ENCODE measurements around the gene ITPKA.

ITPKA gene

DNA sequence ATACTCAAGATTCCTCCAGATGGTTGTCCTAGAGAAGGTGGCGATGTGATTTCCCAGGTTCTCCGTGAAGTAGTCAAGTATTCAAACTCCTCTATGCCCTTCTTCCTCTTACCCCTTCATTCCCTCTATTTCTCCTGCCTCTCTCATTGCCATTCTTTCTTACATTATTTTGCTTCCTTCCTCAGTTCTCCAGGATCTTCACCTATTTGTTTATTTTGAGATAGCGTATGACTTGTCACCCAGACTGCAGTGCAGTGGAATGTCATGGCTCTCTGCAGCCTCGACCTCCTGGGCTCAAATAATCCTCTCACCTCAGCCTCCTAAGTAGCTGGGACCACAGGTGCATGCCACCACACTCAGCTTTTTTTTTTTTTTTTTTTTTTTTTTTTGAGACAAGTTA, 1.8 kb upstream of the ITPKA start:
- no peak for DNase-seq

DNA sequence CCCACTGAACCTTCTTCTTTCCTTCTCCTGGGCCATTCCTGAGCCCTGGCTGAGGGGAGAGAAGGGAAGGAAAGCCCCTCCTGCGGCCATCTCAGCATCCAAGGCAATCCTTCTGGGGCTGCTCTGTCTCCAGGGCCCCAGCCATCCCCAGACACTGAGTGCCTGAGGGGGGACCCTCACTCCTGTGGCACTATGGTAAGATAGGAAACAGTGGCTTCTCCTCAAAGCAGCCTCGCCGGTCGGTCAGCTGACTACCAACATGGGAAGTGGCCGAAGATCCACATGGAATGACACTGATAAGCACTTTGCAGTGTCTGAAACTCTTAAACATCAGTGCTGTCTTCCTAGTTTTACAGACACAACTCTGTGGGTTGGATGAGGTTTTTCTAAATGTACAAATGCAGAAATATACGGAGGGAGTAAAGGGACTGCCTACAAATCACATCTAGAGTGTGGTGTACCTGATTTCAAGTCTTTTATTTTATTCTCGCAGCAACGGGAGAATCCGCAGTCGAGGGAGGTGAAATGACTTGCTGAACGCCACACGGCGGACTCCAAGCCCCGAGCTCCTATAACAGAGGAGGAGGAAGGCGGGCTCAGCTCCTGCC, 973 bp upstream of the ITPKA start:
- no peak for DNase-seq

DNA sequence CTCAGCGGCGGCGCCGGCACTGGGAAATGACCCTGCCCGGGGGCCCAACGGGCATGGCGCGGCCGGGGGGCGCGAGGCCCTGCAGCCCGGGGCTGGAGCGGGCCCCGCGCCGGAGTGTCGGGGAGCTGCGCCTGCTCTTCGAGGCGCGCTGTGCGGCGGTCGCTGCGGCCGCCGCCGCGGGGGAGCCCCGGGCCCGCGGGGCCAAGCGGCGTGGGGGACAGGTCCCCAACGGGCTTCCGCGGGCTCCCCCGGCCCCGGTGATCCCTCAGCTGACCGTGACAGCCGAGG, 172 bp downstream of the ITPKA start:
- DNase-seq = no peak

DNA sequence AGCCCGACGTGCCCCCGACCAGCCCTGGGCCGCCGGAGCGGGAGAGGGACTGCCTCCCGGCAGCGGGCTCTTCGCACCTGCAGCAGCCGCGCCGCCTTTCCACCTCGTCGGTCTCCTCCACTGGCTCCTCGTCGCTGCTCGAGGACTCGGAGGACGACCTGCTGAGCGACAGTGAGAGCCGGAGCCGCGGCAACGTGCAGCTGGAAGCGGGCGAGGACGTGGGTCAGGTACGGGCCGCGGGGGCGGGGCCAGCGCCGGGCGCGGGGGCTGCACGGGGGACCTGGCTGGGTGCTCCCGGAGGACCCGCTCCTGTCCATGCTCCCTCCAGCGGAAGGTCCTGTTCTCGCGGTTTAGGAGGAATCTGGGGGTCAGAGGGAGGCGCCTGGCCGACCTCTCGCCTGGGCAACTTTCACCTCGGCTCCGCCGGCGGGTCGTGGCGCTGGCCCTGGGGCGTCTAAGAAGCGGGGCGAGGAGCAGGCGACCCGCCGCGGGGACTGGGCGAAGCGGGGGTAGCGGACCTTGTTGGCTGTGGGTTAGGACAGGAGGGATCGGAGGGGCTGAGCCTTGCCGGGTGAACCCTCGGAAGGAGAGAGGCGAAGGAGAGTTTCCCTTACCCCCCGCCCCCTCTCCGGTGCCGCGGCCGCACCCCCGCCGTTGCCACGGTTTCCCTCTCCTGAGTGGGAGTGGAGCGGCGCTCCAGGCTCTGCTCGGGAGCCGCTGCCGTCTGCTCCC, 682 bp downstream of the ITPKA start:
- peak; percentile 41 for DNase-seq

DNA sequence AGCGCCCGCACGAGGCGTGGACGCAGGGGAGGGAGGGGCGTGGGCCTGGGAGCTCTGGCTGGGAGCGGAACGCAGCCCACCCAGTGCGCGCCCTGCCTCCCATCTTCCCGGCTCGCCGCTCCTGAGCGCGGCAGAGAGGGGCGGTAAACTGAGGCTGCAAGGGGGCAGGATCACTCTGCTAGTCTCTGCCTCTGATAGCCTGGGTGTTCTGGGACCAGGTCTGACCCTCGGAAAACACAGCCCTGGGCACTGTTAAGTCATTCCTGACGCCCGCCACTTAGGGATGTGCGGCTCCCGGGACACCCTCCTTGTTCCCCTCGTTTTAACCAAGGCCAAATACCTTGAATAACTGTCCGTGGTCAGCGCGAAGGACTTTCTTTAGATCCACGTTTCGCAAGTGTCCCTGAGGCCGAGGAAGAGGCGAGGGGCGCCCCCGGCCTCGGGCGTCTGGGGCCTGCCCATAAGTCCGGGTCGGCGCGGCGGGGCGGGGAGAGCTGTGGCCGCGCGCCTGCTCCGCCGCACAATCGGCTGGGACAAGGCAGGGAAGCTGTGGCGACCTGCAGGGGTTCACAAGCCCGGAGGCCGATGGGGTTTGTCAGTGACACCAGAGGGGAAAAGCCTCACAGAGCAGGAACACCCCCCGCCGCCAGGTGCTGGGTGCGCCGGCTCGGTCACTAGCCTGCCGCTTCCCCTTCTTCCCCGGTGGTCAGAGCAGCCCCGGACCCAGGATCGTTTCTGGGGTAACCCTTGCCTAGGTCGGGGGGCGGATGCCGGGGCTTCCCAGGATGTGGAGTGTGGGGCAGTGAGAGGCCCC, 1.5 kb downstream of the ITPKA start:
- DNase-seq = peak; percentile 51

DNA sequence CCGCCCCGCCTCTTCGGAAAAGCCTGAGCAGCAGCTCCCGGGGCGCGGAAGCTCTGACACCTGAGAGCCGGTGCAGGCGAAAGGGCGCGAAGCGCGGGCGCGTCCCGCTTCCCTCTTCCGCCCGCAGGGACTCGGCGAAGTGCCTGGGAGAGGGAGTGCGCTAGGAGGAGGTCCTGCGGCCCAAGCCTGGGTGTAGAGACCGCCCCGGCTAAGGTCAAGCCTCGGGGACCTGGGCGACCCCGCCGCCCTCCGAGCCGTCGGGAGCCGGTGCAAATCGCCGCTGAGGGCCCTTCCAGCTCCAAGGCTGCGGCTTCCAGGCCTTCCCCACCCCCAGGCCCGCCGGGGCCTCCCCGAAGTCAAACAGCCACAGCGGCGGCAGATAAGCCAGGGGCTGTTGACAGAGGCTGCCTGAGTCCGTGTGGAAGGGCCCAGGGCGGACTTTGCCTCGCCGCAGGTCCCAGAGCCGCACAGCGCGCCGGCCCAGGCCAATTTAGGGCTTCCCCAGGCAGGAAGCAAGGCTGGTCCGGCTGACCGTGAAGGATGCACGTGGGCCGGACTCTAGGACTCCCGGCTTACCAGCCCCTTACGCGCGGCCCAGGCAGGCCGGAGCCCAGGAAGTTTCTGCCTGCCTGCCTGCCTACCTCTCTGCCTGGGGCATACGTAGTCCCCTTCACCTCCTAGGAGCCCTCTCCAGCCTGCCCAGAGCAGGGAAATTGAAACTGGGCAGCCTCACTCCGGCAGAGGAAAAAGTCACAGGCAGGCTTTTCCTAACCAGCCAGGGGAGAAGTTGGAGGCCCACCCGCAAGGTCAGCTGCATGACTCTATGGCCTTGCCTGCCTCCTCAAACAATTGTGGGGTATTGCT, 2.3 kb downstream of the ITPKA start:
- no peak for DNase-seq

DNA sequence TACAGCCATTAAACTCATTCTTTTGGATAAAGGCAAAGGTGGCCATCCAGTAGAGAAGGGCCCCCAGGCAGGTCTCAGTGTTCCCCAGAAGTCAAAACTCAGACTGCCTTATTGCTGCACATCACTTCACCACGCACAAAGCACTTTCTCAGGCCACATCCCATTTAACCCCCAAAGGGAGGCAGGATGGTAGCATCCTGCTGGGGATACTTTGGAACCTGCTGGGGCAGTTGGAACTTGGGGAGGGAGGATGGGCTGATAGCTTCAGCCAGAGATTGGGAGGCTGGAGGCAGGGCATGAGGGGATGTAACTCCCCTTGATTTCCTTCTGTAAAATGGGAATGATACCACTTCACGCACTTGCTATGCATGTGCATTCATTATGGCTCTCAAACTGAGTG, 5.0 kb downstream of the ITPKA start:
- no peak for DNase-seq

DNA sequence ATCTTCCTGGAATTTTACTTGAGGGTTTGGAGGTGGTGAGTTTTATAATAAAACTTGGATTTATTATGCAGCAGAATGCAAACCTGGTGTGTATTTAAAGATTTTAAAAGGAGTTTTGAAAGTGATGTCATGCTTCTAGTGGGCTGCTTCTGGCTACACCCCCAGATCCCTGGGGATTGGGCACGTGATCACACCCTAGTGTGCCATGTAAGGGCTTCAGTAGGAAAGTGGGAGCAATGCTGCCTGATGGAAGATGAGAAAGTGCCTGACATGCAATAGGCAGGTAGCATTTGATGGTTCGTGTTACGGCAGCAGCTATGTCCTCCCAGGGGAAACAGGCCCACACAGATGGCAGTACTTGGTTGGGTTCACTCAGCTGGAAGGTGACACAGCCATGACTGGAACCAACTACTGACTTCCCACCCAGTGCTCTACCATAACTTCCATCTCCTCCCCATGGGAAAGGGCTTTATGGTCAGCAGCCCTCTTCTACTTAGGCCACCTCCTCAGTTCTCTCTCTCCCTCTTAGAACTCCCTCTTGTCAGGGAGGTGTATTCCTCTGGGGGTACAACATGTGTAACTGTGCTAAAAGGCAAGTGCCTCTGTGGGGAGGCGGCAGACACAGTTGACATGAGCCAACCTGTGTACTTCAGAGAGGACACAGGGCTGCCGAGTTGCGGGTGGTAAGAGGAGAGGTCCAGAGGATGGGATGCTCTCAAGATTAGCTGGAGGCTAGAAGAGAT, 5.6 kb downstream of the ITPKA start:
- DNase-seq = no peak

DNA sequence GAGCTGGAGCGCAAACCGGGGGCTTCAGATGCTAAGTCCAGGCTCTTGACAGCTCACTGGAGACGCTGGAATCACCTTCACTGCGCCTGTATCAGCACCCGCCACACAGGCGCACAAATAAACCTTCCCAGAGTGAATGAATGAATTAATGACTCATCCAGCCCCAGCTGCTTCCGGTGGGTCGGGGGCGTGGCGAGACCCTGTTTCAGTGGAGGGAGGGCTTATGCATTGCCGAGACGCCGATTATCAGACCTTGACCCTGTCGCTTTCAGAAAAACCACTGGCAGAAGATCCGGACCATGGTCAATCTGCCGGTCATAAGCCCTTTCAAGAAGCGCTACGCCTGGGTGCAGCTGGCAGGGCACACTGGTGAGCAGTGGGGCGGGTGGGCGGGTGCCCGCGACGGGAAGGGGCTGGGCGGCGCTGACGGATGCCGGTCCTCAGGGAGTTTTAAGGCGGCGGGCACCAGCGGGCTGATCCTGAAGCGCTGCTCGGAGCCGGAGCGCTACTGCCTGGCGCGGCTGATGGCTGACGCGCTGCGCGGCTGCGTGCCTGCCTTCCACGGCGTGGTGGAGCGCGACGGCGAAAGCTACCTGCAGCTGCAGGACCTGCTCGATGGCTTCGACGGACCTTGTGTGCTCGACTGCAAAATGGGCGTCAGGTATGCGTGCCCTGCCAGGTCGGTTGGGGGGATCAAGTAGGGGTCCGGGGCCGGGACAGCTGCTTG, 7.7 kb downstream of the ITPKA start:
- peak; percentile 49 for DNase-seq

DNA sequence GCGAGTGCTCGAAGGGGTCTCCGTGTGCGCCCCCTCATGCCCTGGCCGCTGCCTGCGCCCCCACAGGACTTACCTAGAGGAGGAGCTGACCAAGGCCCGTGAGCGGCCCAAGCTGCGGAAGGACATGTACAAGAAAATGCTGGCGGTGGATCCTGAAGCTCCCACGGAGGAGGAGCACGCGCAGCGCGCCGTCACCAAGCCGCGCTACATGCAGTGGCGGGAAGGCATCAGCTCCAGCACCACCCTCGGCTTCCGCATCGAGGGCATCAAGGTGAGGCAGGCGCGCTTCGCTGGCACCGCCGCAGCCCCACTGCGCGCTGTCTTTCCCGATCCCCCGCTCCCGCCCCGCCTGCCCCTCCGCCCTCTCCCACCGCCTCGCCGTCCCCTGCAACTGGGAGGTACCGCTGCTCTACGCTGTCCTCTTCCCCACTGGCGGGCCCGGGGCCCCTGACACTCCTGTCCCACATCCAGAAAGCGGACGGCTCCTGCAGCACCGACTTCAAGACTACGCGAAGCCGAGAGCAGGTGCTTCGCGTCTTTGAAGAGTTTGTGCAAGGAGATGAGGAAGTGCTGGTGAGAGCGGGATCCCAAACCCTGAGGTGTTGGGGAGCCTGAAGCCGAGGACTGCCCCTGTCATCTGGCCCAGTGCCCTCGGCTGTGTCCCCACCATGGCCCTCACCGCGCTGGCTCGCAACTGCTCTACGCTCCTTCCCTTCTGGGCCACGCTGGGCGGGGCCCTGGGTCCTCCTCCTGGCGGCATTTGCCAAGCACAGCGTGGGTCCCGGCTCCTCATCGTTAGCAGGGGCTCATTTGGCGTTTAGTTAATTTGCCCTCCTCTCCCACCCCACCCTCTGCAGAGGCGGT, 8.5 kb downstream of the ITPKA start:
- DNase-seq = peak; percentile 63

DNA sequence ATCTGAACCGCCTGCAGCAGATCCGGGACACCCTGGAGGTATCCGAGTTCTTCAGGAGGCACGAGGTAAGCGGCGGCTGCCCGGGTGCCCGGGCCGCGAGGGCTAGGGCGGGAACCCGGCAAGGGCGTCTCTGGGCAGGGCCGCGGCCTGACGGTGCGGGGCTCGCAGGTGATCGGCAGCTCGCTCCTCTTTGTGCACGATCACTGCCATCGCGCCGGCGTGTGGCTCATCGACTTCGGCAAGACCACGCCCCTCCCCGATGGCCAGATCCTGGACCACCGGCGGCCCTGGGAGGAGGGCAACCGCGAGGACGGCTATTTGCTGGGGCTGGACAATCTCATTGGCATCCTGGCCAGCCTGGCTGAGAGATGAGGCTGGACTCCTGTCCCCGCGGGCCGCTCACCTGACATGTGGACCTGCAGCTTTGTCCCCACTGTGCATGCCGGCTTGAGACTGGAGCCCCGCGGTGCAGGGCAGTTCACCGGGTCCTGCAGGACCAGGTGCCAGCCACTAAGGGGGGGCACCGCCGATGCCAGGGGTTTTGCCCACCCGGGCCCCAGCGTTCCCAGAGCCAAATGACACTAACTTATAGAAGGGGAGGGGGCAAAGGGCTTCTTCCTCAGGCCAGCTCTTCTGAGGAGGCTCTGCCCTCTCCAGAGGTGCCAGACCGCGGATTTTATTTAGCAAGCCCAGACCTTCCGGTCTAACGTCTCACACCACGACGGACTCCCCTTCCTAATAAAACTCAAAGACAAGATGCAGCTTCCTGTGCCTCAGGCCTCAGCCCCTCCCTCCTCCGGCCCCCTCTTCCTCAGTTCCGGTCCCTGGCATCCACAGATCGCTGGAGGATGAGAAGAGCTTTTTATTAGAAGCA, 9.4 kb downstream of the ITPKA start:
- peak; percentile 14 for DNase-seq

DNA sequence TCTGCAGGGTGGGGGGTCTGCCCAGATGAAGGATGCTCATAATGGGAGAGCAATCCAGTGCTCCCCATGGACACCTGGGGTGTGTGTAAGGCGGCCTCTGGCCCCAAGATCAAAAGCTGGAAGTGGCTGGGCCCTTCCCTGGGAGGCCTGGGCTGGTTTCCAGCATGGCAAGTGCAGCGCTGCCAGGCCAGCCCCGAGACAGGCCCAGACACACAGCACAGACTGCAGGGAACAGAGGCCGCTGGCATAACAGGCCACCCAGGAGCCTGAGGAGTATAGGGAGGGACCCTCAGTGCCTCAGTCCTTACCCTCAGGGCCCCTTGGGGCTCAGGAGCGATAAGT, 10.0 kb downstream of the ITPKA start:
- no peak for DNase-seq

DNA sequence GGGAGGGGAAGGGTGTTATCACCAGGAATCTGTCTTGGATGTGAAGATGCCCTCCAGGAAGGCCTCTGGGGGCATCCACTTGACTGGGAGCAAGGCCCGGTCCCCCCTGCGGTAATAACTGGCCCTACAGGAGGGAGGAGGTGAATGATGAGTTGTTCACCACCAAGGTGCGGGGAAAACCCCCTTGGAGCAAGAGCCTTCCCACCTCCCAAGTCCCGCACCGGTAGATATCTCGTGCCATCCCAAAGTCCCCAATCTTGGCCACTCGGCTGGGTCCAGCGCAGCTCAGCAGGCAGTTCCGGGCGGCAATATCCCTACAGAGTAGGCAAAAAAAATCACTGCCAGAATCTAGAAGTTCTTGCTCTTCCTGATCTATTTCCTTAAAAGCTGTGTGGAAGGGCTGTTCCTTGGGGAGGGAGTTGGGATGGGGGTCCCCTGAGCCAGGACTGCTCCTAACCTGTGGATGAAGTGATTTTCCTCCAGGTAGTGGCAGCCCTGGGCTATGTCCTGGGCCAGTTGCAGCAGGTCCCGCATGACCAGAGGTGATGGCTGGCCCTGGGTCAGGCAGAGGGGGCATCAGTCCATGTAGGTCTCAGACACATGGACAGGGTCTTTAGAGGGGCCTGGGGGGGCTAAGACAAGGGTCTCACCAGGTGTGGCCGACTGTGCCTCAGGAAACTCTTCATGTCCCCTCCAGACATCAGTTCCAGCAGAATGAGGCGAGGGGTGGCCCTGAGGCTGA, 11.2 kb downstream of the ITPKA start:
- DNase-seq = no peak

DNA sequence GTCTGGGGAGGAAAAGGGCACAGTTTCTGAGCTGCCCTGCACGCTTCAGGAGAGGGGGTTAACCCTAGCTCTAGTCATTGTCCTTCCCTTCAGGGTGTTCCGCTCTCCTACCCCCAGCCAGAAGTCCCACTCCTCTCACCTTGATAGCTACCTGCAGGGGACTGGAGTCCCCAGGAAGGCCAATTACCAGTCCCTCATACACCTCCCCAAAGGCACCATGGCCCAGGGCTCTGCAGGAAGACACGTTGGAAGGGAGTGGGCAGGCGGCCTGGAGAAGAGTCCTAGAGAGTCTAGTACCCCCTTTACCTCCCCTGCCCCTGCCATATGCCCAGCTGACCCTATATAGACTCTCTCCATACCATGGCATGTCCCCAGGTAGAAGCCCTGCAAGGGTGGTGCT, 12.1 kb downstream of the ITPKA start:
- DNase-seq = no peak

DNA sequence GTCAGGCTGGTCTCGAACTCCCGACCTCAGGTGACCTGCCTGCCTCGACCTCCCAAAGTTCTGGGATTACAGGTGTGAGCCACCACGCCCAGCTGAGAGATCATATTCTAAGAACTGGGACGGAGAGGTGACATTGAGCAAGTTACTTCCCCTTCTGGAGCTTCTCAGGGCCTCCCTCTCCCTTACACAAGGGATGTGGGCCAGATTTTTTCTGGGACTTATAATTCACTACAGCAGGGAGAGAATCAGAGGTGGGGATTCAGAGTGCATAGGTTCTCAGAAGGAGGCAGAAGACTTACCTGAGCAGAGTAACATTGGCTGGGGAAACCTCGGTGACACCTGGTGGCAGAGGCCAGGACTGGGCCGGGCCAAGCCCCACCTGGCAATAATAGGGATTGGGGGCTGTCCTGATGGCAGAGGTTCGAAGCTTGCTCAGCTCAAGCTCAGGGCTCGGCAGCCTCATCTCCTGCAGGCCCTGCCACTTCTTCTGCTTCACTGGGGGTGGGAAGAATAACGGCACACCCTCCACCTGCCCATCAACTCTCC, 13.2 kb downstream of the ITPKA start:
- DNase-seq = peak; percentile 18

DNA sequence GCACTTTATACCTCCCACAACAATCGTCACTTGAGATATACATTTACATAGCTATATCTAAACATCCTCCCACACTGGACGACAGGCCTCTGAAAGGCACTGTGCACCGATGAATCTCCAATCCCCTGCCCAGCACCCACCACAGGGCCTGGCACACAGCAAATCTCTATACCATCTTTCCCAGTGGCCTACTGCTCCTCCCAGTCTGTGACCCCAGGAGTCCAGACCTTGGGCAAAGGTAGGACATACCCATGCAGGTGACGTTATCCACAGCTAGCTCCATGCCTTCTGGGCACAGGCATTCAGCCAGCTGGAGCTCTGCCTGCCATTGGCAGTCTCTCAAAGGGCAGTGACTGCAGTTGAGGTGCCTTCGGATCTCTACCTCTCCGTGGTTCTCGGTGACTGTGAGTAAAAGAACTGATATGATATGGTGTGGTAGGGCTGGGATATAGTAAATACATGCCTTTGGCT, 14.2 kb downstream of the ITPKA start:
- no peak for DNase-seq

DNA sequence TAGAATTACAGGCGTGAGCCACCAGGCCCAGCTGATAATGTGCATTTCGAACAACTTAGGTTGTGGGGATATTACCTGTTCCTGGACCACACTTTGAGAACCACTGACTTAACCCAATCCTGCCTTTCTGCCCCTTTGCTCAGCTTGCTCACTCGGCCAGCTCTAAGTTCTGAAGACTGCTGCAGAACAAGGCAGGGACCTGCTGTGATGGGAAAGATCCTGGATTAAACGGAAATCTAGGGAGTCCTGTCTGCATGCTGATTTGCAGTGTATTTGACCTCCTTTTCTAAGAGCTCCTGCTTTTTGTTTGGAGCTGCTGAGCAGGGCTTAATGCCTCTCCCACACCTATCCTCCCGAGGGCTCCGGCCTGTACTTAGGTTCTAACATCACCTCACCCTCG, 17.1 kb downstream of the ITPKA start:
- DNase-seq = no peak

DNA sequence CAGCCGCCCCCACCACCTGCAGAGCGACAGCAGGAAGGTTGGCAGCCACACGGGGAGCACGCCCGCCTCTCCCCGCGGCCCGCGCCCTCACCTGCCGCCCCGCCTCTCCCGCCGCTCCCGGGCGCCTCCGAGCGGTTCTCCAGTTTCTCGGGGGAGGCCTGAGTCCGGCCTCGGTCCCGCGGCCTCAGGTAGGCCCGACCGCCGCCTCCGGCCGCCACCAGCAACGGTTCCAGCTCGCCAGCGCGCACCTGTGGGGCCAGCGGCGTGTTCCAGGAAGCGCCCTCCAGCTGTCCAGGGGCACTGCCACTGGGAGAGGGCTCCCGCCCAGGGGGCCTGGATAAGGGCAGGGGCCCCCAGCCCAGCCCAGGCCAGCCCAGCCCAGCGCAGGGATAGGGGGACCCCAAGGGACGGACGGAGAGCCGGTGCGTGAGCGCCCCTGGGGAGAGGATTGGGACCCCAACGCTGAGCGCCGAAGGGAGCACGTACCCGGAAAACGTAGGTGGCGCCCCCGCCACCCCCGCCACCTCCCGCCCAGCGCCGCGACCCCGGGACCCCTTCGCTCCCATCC, 17.7 kb downstream of the ITPKA start:
- DNase-seq = no peak

All from CD4-positive, alpha-beta T cell treated with Interleukin-6 for 4 hours (primary cell).